Sigmoid colon (tissue), 3 donors: Measurements from ENCODE around the gene RTKN.

ENCODE experiments used
- CTCF ChIP-seq, 4 experiments: fragments of 450-650 bp in 3 of 4; fragments of 200-600 bp in 1 of 4; IDR thresholded peaks; one replicate each; pipeline ENCODE4 v1.5.1; 2016 to 2019; ENCODE audit warnings: antibody characterized with exemption in 4 of 4, mild to moderate bottlenecking in 3 of 4, moderate library complexity in 2 of 4
- POLR2A ChIP-seq, 2 donors: fragments of 450-650 bp; IDR thresholded peaks; one replicate each; pipeline ENCODE4 v1.6.1; 2016; ENCODE audit warnings: antibody characterized with exemption in 2 of 2, mild to moderate bottlenecking in 2 of 2, moderate library complexity in 2 of 2

- TF ChIP-seq POLR2A (IDR thresholded peaks at IDR 0.05) = no peak
- TF ChIP-seq CTCF (IDR thresholded peaks at IDR 0.05) = no peak
These were observed 47.1 kb upstream of the RTKN start for GRCh38 chr2:74488643-74489481.
